ENCODE results near the gene EMC7. TPM values are rescaled to one million over a fixed set of nuclear protein-coding genes. Genes with fewer than 3 reads are reported as not detected.
"Not testable (repeated sequence)": the region's sequence is repeated elsewhere in the genome, so short reads cannot be mapped to it uniquely, and the experiment has no call there.

EMC7 gene
- 27.3 and 32.4 TPM in 2 replicates for total RNA-seq

GRCh38 chr15:34101366-34102174 lies at the start of gene EMC7, which contains the start of gene PGBD4:
EMC7 (minus strand) TSS chr15:34101862; CDS start chr15:34101839, 23 bp downstream.
PGBD4 (plus strand) TSS chr15:34102083; CDS start chr15:34102532, 449 bp downstream.
- peak; percentile 98 to 100 for DNase-seq (ENCODE audit: low read depth in 2 of 2)

DNA sequence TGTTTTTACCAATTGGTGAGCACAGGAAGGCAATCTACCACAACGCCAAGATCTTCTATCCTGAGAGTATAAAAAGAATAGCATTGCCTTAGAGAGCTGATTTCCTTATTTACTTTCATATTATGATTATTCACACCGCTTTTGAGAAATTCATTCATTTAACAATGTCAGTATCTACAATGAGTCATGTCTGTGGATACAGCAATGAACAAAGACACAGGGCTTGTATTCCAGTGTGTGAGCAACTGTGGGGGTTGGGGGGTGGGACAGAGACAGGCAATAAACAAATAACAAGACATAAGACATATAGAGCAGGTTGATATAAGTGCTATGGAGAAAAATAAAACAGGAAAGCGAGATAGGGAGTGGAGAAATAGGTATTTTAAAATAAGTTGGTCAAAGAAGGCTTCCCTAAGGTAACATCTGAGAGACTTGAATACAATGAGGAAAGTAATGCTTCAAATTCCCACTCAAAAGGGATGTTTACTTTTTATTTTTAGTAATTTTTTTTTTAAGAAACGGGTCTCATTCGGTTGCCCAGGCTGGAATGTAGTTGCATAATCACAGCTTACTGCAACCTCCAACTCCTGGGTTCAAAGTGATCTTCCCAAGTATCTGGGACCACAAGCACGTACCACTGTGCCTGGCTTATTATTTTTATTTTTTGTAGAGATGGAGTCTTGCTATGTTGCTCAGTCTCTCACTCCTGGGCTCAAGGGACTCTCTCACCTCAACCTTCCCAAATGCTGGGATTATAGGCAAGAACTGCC lies 45.9 kb upstream of the EMC7 start:
- peak in 1 of 2 donors; percentile 83 for DNase-seq (ENCODE audit: low read depth in 2 of 2)

DNA sequence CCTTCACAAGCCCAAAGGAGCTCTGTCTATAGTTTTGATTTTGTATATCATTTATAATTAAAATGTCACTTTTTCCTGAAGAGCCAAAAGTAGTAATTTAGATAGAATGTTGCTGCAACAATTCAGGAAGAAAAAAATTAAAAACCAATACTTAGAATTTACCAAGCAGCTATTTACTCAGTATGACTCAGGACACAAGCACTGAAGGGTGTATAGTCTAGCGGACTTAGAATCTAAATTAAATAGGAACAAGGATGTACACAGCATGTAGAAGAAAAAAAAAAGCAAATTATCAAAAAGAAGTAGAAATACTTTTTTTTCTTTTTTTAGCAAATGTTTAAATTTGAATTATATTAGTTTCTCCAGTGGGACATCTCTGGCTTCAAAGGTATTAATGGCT lies 31.8 kb upstream of the EMC7 start:
- DNase-seq (ENCODE audit: low read depth in 2 of 2): no peak

DNA sequence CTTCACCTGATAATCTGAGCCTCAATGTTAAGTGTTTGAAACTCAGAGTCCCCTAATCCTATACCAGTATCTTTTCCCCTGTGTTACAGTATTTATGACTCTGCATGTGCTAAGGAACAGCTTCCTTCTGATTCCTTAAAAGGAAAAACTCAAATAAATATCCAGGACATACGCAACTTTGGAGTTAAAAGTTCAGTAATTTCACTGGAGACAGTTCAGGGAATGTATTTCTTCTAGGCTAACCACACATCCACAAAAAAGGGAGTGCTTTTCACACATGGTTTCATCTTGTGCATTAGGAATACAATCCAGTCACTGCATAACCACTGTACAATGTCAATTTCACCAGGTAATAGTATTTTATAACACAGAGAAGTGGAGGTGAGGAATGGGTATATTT lies 31.2 kb upstream of the EMC7 start:
- DNase-seq (ENCODE audit: low read depth in 2 of 2): no peak

GRCh38 chr15:34128898-34129297 lies 27.2 kb upstream of the EMC7 start:
- no peak for DNase-seq (ENCODE audit: low read depth in 2 of 2)

- DNase-seq (ENCODE audit: low read depth in 2 of 2): no peak
These were observed 24.9 kb upstream of the EMC7 start for GRCh38 chr15:34126522-34126921.

GRCh38 chr15:34125945-34126344 lies 24.3 kb upstream of the EMC7 start:
- DNase-seq (ENCODE audit: low read depth in 2 of 2): no peak

- no peak for DNase-seq (ENCODE audit: low read depth in 2 of 2)
These were observed 23.0 kb upstream of the EMC7 start for GRCh38 chr15:34124651-34125050.

DNA sequence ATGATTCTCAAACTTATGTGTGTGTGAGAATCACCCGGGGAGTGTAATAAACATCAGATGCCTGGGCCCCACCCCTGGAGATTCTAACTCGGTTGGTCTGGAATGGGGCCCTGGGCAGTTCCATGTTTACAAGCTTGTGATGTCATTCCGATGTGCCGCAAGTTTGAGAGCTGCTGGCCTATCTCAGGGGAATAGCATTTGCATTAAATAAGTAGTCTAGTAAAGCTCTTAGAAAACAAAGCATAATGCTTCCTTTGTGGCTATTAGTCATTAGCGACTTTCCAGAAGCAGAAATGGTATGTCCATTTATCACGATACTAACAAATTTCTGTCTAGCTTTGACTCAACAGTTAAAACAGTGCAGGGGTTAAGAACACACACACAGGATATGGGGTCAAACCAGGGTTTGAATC lies 21.1 kb upstream of the EMC7 start:
- DNase-seq (ENCODE audit: low read depth in 2 of 2): peak in 1 of 2 donors; percentile 72

DNA sequence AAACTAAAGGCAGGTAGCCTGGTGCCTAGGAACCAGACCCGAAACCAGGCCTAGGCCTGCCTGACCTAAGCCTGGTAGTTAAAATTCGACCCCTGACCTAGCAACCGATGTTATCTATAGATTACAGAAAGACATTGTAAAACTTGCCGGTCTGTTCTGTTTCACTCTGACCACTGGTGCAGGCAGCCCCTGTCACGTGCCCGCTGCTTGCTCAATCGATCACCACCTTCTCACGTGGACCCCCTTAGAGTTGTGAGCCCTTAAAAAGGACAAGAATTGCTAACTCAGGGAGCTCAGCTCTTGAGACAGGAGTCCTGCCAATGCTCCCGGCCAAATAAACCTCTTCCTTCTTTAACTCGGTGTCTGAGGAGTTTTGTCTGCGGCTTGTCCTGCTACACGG lies 20.1 kb upstream of the EMC7 start:
- DNase-seq (ENCODE audit: low read depth in 2 of 2): not testable (repeated sequence)

DNA sequence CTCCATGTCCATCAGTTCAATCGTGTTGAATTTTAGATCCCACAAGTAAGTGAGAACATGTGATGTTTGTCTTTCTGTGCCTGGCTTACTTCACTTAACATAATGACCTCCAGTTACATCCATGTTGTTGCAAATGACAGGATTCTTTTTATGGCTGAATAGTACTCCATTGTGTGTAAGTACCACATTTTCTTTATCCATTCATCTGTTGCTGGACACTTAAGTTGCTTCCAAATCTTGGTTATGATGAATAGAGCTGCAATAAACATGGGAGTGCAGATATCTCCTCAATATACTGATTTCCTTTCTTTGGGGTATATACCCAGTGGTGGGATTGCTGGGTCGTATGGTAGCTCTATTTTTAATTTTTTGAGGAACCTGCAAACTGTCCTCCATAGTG lies 18.8 kb upstream of the EMC7 start:
- DNase-seq (ENCODE audit: low read depth in 2 of 2): not testable (repeated sequence)

GRCh38 chr15:34119291-34119690 lies 17.6 kb upstream of the EMC7 start:
- no peak for DNase-seq (ENCODE audit: low read depth in 2 of 2)

DNA sequence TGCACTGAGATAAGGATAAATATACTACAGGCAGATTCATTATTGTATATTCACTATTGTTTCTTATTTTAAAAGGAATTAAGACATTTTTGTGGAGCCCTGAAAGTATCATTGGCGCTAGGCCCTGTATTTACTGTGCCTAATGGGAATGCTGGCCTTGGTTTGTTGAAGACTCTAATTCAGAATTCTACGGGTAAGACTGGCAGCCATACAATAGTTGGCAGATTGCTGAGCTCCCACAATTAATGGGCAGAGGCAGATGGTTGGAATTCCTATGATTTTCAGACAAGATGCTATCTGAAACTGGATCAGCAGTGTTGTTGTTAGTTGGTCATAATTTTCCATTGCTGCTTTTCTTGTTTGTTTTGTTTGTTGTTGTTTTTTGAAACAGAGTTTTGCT lies 15.0 kb upstream of the EMC7 start:
- no peak for DNase-seq (ENCODE audit: low read depth in 2 of 2)

GRCh38 chr15:34114739-34115138 lies 13.1 kb upstream of the EMC7 start:
- no peak for DNase-seq (ENCODE audit: low read depth in 2 of 2)

GRCh38 chr15:34114215-34114614 lies 12.6 kb upstream of the EMC7 start:
- DNase-seq (ENCODE audit: low read depth in 2 of 2): no peak

DNA sequence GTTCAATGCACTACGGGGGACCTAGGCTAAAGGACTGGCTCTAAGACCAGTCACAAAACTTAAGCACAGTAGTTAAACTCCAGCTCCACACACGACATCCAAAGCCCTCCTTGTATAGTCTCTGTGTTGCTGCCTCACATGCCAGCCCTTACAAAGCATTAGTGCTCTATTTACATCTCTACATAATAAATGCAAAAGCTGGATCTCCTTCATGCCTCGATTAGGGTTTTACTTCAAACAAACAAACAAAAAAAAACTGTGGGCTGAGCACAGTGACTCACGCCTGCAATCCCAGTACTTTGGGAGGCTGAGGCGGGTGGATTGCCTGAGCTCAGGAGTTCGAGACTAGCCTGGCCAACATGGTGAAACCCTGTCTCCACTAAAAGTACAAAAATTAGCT lies 9.8 kb upstream of the EMC7 start:
- no peak for DNase-seq (ENCODE audit: low read depth in 2 of 2)

DNA sequence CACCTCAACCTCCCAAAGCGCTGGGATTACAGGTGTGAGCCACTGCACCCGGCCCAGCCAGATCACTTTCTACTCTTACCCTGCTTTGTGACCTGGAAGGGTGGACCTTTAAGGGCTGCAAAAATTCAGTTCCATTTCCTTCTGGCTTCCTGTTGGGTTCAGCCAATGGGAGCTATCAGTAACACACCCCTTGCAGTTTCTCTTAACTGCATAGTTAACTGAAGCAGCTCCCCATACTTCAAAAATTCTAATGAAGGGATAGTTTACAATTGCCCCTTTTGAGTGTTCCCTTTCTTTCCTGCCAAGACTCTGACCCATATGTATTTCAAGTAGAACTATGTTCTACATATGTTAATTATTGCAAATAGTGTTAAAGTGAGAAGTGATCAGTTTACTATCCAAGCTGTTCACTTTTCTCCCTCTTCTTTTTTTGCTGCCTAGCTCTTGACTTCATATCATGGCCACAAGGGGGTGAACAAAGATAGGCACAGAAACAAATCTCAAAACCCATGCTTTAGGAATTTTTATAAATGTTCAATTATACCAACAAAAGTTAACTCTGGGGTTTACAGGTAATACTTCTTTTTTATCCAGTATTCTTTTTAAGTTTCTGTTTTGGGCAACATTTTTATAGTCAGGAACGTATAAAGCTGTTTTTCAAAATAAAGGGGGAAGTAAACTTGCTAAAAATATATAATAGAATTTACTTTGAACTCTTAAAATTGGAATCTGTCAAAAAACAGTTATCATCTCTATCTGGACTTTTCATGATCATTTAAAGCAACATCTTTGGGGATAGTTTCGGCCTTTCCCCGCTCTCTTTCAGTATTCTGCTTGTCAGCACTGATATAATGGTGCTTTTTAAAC lies 8.4 kb upstream of the EMC7 start:
- DNase-seq (ENCODE audit: low read depth in 2 of 2): peak; percentile 37 to 59

GRCh38 chr15:34107315-34107714 lies 5.7 kb upstream of the EMC7 start:
- DNase-seq (ENCODE audit: low read depth in 2 of 2): no peak

- no peak for DNase-seq (ENCODE audit: low read depth in 2 of 2)
These were observed 4.8 kb upstream of the EMC7 start for GRCh38 chr15:34106423-34106822.

GRCh38 chr15:34102175-34102925 lies 688 bp upstream of the EMC7 start:
- DNase-seq (ENCODE audit: low read depth in 2 of 2): no peak

DNA sequence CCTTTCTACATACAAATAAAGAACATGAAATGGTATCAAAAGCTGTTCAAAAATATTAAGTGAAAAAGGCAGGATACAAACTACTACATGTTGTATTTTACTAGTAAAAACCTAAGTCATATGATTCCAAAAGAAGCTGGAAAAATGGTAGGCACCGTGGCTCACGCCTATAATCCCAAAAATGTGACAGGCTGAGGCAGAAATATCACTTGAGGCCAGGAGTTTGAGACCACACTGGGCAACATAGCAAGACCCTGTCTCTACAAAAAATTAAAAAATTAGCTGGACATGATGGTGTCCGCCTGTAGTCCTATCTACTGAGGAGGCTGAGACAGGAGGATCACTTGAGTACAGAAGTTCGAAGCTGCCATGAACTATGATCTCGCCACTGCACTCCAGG lies 1.7 kb downstream of the EMC7 start:
- DNase-seq (ENCODE audit: low read depth in 2 of 2): no peak

Measured in dermis microvascular lymphatic vessel endothelial cell (primary cell).